ENCODE measurements around the gene CEP72.
"Not testable (repeated sequence)": the region's sequence is repeated elsewhere in the genome, so short reads cannot be mapped to it uniquely, and the experiment has no call there.

DNA sequence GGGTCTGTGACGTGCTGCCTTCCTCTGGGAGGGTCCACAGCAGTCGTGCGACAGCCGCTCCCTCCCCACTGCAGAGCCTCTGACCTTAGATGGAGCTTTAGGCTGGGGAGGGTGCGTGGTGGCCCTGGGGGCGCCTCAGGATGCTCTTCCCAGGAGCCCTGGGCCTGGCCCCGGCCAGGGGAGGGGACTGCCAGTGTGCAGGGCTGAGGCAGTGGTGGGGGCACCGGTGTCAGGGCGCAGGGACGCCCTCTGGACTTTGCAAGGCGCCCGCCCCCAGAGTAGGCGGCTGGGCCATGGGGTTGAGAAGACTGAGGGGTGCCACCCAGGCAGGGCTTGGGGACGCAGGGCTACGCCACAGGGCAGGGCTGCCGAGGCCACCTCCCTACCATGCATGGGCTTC is 66.4 kb downstream of the CEP72 start:
- TF ChIP-seq, protein P1, sequence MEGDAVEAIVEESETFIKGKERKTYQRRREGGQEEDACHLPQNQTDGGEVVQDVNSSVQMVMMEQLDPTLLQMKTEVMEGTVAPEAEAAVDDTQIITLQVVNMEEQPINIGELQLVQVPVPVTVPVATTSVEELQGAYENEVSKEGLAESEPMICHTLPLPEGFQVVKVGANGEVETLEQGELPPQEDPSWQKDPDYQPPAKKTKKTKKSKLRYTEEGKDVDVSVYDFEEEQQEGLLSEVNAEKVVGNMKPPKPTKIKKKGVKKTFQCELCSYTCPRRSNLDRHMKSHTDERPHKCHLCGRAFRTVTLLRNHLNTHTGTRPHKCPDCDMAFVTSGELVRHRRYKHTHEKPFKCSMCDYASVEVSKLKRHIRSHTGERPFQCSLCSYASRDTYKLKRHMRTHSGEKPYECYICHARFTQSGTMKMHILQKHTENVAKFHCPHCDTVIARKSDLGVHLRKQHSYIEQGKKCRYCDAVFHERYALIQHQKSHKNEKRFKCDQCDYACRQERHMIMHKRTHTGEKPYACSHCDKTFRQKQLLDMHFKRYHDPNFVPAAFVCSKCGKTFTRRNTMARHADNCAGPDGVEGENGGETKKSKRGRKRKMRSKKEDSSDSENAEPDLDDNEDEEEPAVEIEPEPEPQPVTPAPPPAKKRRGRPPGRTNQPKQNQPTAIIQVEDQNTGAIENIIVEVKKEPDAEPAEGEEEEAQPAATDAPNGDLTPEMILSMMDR (IDR thresholded peaks at IDR 0.05; ENCODE audit: low read depth, low read length, poor library complexity, severe bottlenecking) = not testable (repeated sequence)
- TF ChIP-seq EZH2phosphoT487 (IDR thresholded peaks at IDR 0.05; ENCODE audit: borderline replicate concordance, low read length) = not testable (repeated sequence)
